Neural cell (in vitro differentiated cells): ENCODE data around the gene GRK3. TPM values are rescaled to one million over a fixed set of nuclear protein-coding genes. Genes with fewer than 3 reads are reported as not detected.

Source experiments
- H2AFZ ChIP-seq: fragments of 200-600, 300-800 bp; sonication (generic), shearing (Covaris generic); 2 replicates; pipeline ENCODE4 v1.6.0; 2014; ENCODE audit warnings: low read depth, mild to moderate bottlenecking, antibody characterized with exemption, low read length, moderate library complexity
- H3F3A ChIP-seq: fragments of 200-600 bp; shearing (Covaris generic); 2 replicates; pipeline ENCODE4 v1.6.1; 2016; ENCODE audit warnings: mild to moderate bottlenecking, moderate library complexity, mixed read lengths, antibody characterized with exemption, low read length; ENCODE audit not compliant: insufficient read depth, poor library complexity, severe bottlenecking
- H3K27ac ChIP-seq: fragments of 200-600, 300-800 bp; sonication (generic), shearing (Covaris generic); 2 replicates; pipeline ENCODE4 v1.5.1; 2014; ENCODE audit warnings: mild to moderate bottlenecking, low read length, moderate library complexity
- H3K27me3 ChIP-seq: fragments of 300-800, 200-600 bp; sonication (generic), shearing (Covaris generic); 2 replicates; pipeline ENCODE4 v1.6.0; 2014; ENCODE audit warnings: mild to moderate bottlenecking, low read depth, low read length, moderate library complexity; ENCODE audit not compliant: insufficient read depth
- H3K36me3 ChIP-seq: fragments of 300-800, 200-600 bp; sonication (generic), shearing (Covaris generic); 2 replicates; pipeline ENCODE4 v1.5.1; 2014; ENCODE audit warnings: mild to moderate bottlenecking, antibody characterized with exemption, low read length, moderate library complexity; ENCODE audit not compliant: insufficient read depth
- H3K4me2 ChIP-seq: fragments of 300-800, 200-600 bp; sonication (generic), shearing (Covaris generic); 2 replicates; pipeline ENCODE4 v1.6.0; 2014; ENCODE audit warnings: mild to moderate bottlenecking, low read length
- H3K4me3 ChIP-seq: fragments of 300-800, 200-600 bp; sonication (generic), shearing (Covaris generic); 2 replicates; pipeline ENCODE4 v1.5.1; 2014; ENCODE audit warnings: mild to moderate bottlenecking, low read length, moderate library complexity
- H3K79me2 ChIP-seq: fragments of 200-600 bp; shearing (Covaris generic); replicated peaks from 2 replicates; pipeline ENCODE4 v1.6.0; 2014; ENCODE audit warnings: mild to moderate bottlenecking, low read length, moderate library complexity; ENCODE audit not compliant: insufficient read depth
- H3K9ac ChIP-seq: fragments of 300-800, 200-600 bp; sonication (generic), shearing (Covaris generic); 2 replicates; pipeline ENCODE4 v1.6.1; 2016; ENCODE audit warnings: mild to moderate bottlenecking, low read length, mixed read lengths
- H3K9me2 ChIP-seq: fragments of 200-600 bp; shearing (Covaris generic); 2 replicates; pipeline ENCODE4 v1.6.1; 2016; ENCODE audit warnings: mild to moderate bottlenecking, low read length, mixed read lengths; ENCODE audit not compliant: insufficient read depth
- H3K9me3 ChIP-seq: fragments of 200-600, 300-800 bp; sonication (generic), shearing (Covaris generic); 2 replicates; pipeline ENCODE4 v1.6.1; 2016; ENCODE audit warnings: mild to moderate bottlenecking, mixed run types, low read length, moderate library complexity, mixed read lengths
- H4K20me1 ChIP-seq: fragments of 200-600 bp; shearing (Covaris generic); 2 replicates; pipeline ENCODE4 v1.6.1; 2016; ENCODE audit warnings: mild to moderate bottlenecking, mixed run types; ENCODE audit not compliant: insufficient read depth
- CTCF ChIP-seq: fragments of 450-650 bp; IDR thresholded peaks from 2 replicates; pipeline ENCODE4 v1.5.1; 2014; ENCODE audit warnings: antibody characterized with exemption, mild to moderate bottlenecking, moderate library complexity; ENCODE audit not compliant: poor library complexity, severe bottlenecking
- EP300 ChIP-seq: fragments of 450-650 bp; conservative IDR thresholded peaks from 2 replicates; pipeline ENCODE4 v1.6.1; 2014; ENCODE audit warnings: antibody characterized with exemption, mild to moderate bottlenecking, moderate library complexity; ENCODE audit not compliant: poor library complexity, severe bottlenecking
- EZH2 ChIP-seq: fragments of 200-600, 300-800 bp; shearing (Covaris generic), sonication (generic); IDR thresholded peaks from 2 replicates; pipeline ENCODE4 v1.6.1; 2014; ENCODE audit warnings: antibody characterized with exemption, low read length, borderline replicate concordance, mild to moderate bottlenecking; ENCODE audit not compliant: insufficient read depth, poor library complexity, severe bottlenecking
- MXI1 ChIP-seq: fragments of 450-650 bp; conservative IDR thresholded peaks from 2 replicates; pipeline ENCODE4 v1.6.1; 2014; ENCODE audit warnings: antibody characterized with exemption, mild to moderate bottlenecking; ENCODE audit not compliant: poor library complexity, severe bottlenecking
- POLR2AphosphoS5 ChIP-seq: IDR thresholded peaks from 2 replicates; pipeline ENCODE4 v1.6.1; 2012
- RAD21 ChIP-seq: fragments of 450-650 bp; conservative IDR thresholded peaks from 2 replicates; pipeline ENCODE4 v1.6.1; 2014; ENCODE audit warnings: antibody characterized with exemption, mild to moderate bottlenecking, moderate library complexity
- REST ChIP-seq: IDR thresholded peaks from 2 replicates; pipeline ENCODE4 v1.6.1; 2012; ENCODE audit warnings: borderline replicate concordance
- SMC3 ChIP-seq: fragments of 450-650 bp; conservative IDR thresholded peaks from 2 replicates; pipeline ENCODE4 v1.6.1; 2014; ENCODE audit warnings: antibody characterized with exemption, mild to moderate bottlenecking, moderate library complexity; ENCODE audit not compliant: poor library complexity
- TAF1 ChIP-seq: IDR thresholded peaks from 2 replicates; pipeline ENCODE4 v1.6.1; 2012; ENCODE audit warnings: low read depth
- polyA plus RNA-seq: library from polyadenylated mRNA; depleted of rRNA; stranded (reverse); fragments of >200 nt; gene quantifications from 2 replicates; pipeline ENCODE4 v1.2.3, GENCODE V29; 2014

Gene GRK3
- polyA plus RNA-seq, 1 donor from 2014 or later, result 9.8 TPM

GRCh38 chr22:25698461-25698860, 134.0 kb downstream of the GRK3 start:
- no peaks in the 10 kb centered on the region for H3K27me3 ChIP-seq
- H3K4me2 ChIP-seq, result no peak overlapping the region

GRCh38 chr22:25698978-25699377, 134.5 kb downstream of the GRK3 start:
- H4K20me1 ChIP-seq, result no peaks in the 10 kb centered on the region
- no peak overlapping the region for H2AFZ ChIP-seq
- no peak overlapping the region for H3K4me3 ChIP-seq
- H3K36me3 ChIP-seq, result no peaks in the 10 kb centered on the region
- H3F3A ChIP-seq, result no peaks in the 10 kb centered on the region
- H3K9me3 ChIP-seq, result no peaks in the 10 kb centered on the region
- no peaks in the 10 kb centered on the region for H3K79me2 ChIP-seq
- no peaks in the 10 kb centered on the region for H3K27me3 ChIP-seq
- no peaks in the 10 kb centered on the region for H3K9me2 ChIP-seq
- H3K4me2 ChIP-seq, result no peak overlapping the region
- no peak overlapping the region for H3K9ac ChIP-seq
- H3K27ac ChIP-seq, result no peak overlapping the region
- TF ChIP-seq REST (no peak), CTCF (no peak), MXI1 (no peak), POLR2AphosphoS5 (no peak), EP300 (no peak), SMC3 (no peak), TAF1 (no peak)

More at GRCh38 chr22:25698461-25698860, 134.0 kb downstream of the GRK3 start:
- H3K9ac ChIP-seq, result no peak overlapping the region
- H3F3A ChIP-seq, result no peaks in the 10 kb centered on the region
- H3K79me2 ChIP-seq, result no peaks in the 10 kb centered on the region
- no peak overlapping the region for H3K27ac ChIP-seq
- H3K36me3 ChIP-seq, result no peaks in the 10 kb centered on the region
- no peaks in the 10 kb centered on the region for H3K9me3 ChIP-seq
- H3K4me3 ChIP-seq, result no peak overlapping the region
- H4K20me1 ChIP-seq, result no peaks in the 10 kb centered on the region
- no peak for TF ChIP-seq MXI1
- TF ChIP-seq RAD21, result no peak
- TF ChIP-seq POLR2AphosphoS5, result no peak
- no peak for TF ChIP-seq SMC3
- TF ChIP-seq CTCF, result no peak
- no peak for TF ChIP-seq TAF1
- no peak for TF ChIP-seq EZH2
- TF ChIP-seq EP300, result no peak
- no peak for TF ChIP-seq REST
- H3K9me2 ChIP-seq, result no peaks in the 10 kb centered on the region
- H2AFZ ChIP-seq, result no peak overlapping the region
